Panc1 (cell line): ENCODE measurements around the gene POSTN. TPM values are rescaled to one million over a fixed set of nuclear protein-coding genes. Genes with fewer than 3 reads are reported as not detected.

Experiments used
- ATAC-seq: fragments of 200-7000 bp; cut with Tn5 transposase; 2 replicates; pipeline ENCODE4 v1.9.1; 2020; ENCODE audit warnings: mild to moderate bottlenecking, moderate library complexity
- BruUV-seq: library from RNA; stranded (reverse); fragments of 400-500 nt; replicated peaks from 2 replicates; lab custom pipeline; 2021; lab: Mats Ljungman, UMichigan
- CTCF ChIA-PET: fragments of 300-600 bp; sonication (Branson Sonifier 250); formaldehyde crosslinking; loops from one replicate; lab custom pipeline; 2022; ENCODE audit warnings: antibody characterized with exemption; lab: Charles Lee
- POLR2A ChIA-PET: fragments of 300-600 bp; sonication (Branson Sonifier 250); formaldehyde crosslinking; loops from one replicate; lab custom pipeline; 2022; ENCODE audit warnings: antibody characterized with exemption; lab: Charles Lee
- DNase-seq: peaks from one replicate; pipeline ENCODE4 v3.0.0-alpha.2; 2010; ENCODE audit warnings: low read depth, low spot score
- H3K27ac ChIP-seq: 2 replicates; pipeline ENCODE4 v1.5.1; 2011; ENCODE audit warnings: mild to moderate bottlenecking, low read length, inconsistent platforms
- H3K27me3 ChIP-seq: fragments of 200-500 bp; sonication (Bioruptor generic); 2 replicates; pipeline ENCODE4 v1.6.0; 2014; ENCODE audit warnings: low read length, inconsistent platforms; ENCODE audit not compliant: control insufficient read depth, insufficient read depth
- H3K36me3 ChIP-seq: fragments of 200-500 bp; sonication (Bioruptor generic); 2 replicates; pipeline ENCODE4 v1.5.1; 2014; ENCODE audit warnings: inconsistent platforms, mild to moderate bottlenecking, low read length, moderate library complexity; ENCODE audit not compliant: control insufficient read depth, insufficient read depth
- H3K4me1 ChIP-seq: 2 replicates; pipeline ENCODE4 v1.5.1; 2011; ENCODE audit warnings: inconsistent platforms, mild to moderate bottlenecking, low read length, moderate library complexity; ENCODE audit not compliant: control insufficient read depth, insufficient read depth
- H3K4me3 ChIP-seq, 2 experiments: 2 replicates each; pipeline ENCODE4 v1.5.1; 2011 to 2012; ENCODE audit warnings: low read depth in 2 of 2, low read length in 2 of 2, mild to moderate bottlenecking in 2 of 2, inconsistent platforms in 1 of 2, moderate library complexity in 1 of 2
- H3K9me3 ChIP-seq: fragments of 200-500 bp; sonication (Bioruptor generic); 2 replicates; pipeline ENCODE4 v1.5.1; 2014; ENCODE audit warnings: low read depth, mild to moderate bottlenecking, inconsistent platforms, low read length, moderate library complexity; ENCODE audit not compliant: control insufficient read depth, insufficient read depth
- CTCF ChIP-seq: fragments of 450-650 bp; IDR thresholded peaks from 2 replicates; pipeline ENCODE4 v1.5.1; 2017; ENCODE audit warnings: mild to moderate bottlenecking
- POLR2AphosphoS5 ChIP-seq: IDR thresholded peaks from 2 replicates; pipeline ENCODE4 v1.6.1; 2012; ENCODE audit warnings: mild to moderate bottlenecking, low read depth, low read length, moderate library complexity
- SIN3A ChIP-seq: IDR thresholded peaks from 2 replicates; pipeline ENCODE4 v1.6.1; 2012; ENCODE audit warnings: low read depth, mild to moderate bottlenecking, low read length, moderate library complexity, borderline replicate concordance; ENCODE audit not compliant: insufficient read depth
- TCF7L2 ChIP-seq: IDR thresholded peaks from 2 replicates; pipeline ENCODE4 v1.6.1; 2011; ENCODE audit warnings: mild to moderate bottlenecking, low read depth, low read length, inconsistent platforms
- in situ Hi-C: cut with HindIII; loops from 2 replicates; pipeline ENCODE4 v1.10.0; 2016; ENCODE audit warnings: low sequenced_read_pairs, low pct_unique_long_range_greater_than_20kb
- intact Hi-C: fragments of 100-400 bp; cut with micrococcal nuclease; formaldehyde crosslinking; loops from one replicate; pipeline ENCODE4 v1.10.0; 2022; ENCODE audit not compliant: unreplicated experiment
- total RNA-seq: library from RNA; stranded (reverse); gene quantifications from one replicate; pipeline ENCODE4 v1.2.1, GENCODE V29; 2021; ENCODE audit not compliant: unreplicated experiment
- TF ChIP-seq, protein P1 (sequence below), 2 experiments: IDR thresholded peaks; 2 replicates each; pipeline ENCODE4 v1.6.1; 2011 to 2012; ENCODE audit warnings: low read depth in 2 of 2, control low read depth in 1 of 2, low read length in 1 of 2, mild to moderate bottlenecking in 1 of 2, moderate library complexity in 1 of 2; ENCODE audit not compliant: insufficient read depth in 1 of 2

Gene POSTN
- total RNA-seq, 1 experiment from 2014 or later: 0.08 TPM

GRCh38 chr13:37587236-37587635, 11.3 kb downstream of the POSTN start:
- BruUV-seq: no TSS peak

GRCh38 chr13:37586164-37586563, 12.4 kb downstream of the POSTN start:
- H3K9me3 ChIP-seq: no peaks in the 10 kb centered on the region
- H3K4me3 ChIP-seq: no peak overlapping the region
- no peak for ATAC-seq
- no peaks in the 10 kb centered on the region for H3K4me1 ChIP-seq
- TF ChIP-seq CTCF: no peak
- TF ChIP-seq POLR2AphosphoS5: no peak
- in situ Hi-C loops (no loop called here), intact Hi-C loops (no loop called here)
- H3K27me3 ChIP-seq: no peaks in the 10 kb centered on the region
- no peak overlapping the region for H3K27ac ChIP-seq
- POLR2A ChIA-PET: no interaction called here
- no peak for DNase-seq
- BruUV-seq: no TSS peak
- CTCF ChIA-PET: no interaction called here
- no peaks in the 10 kb centered on the region for H3K36me3 ChIP-seq

More at GRCh38 chr13:37587236-37587635, 11.3 kb downstream of the POSTN start:
- ATAC-seq (no peak), DNase-seq (no peak)
- ChIA-PET POLR2A (no interaction called here), CTCF (no interaction called here)
- TF ChIP-seq SIN3A (no peak), CTCF (no peak), POLR2AphosphoS5 (no peak), TCF7L2 (no peak)
- TF ChIP-seq, protein P1, sequence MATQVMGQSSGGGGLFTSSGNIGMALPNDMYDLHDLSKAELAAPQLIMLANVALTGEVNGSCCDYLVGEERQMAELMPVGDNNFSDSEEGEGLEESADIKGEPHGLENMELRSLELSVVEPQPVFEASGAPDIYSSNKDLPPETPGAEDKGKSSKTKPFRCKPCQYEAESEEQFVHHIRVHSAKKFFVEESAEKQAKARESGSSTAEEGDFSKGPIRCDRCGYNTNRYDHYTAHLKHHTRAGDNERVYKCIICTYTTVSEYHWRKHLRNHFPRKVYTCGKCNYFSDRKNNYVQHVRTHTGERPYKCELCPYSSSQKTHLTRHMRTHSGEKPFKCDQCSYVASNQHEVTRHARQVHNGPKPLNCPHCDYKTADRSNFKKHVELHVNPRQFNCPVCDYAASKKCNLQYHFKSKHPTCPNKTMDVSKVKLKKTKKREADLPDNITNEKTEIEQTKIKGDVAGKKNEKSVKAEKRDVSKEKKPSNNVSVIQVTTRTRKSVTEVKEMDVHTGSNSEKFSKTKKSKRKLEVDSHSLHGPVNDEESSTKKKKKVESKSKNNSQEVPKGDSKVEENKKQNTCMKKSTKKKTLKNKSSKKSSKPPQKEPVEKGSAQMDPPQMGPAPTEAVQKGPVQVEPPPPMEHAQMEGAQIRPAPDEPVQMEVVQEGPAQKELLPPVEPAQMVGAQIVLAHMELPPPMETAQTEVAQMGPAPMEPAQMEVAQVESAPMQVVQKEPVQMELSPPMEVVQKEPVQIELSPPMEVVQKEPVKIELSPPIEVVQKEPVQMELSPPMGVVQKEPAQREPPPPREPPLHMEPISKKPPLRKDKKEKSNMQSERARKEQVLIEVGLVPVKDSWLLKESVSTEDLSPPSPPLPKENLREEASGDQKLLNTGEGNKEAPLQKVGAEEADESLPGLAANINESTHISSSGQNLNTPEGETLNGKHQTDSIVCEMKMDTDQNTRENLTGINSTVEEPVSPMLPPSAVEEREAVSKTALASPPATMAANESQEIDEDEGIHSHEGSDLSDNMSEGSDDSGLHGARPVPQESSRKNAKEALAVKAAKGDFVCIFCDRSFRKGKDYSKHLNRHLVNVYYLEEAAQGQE (IDR thresholded peaks at IDR 0.05; ENCODE audit: insufficient read depth in 1 of 2, low read depth in 2 of 2, low read length in 1 of 2): no peak
- no peak overlapping the region for H3K27ac ChIP-seq
- in situ Hi-C loops: no loop called here
- no peaks in the 10 kb centered on the region for H3K9me3 ChIP-seq
- no peaks in the 10 kb centered on the region for H3K4me1 ChIP-seq
- no peaks in the 10 kb centered on the region for H3K36me3 ChIP-seq
- intact Hi-C loops: no loop called here
- H3K4me3 ChIP-seq: no peak overlapping the region
- H3K27me3 ChIP-seq: no peaks in the 10 kb centered on the region
